Measurements from ENCODE around the gene C15orf39.
A peak's percentile ranks its signal among the peaks of the same experiment; 100 is the strongest.

Gene C15orf39

DNA sequence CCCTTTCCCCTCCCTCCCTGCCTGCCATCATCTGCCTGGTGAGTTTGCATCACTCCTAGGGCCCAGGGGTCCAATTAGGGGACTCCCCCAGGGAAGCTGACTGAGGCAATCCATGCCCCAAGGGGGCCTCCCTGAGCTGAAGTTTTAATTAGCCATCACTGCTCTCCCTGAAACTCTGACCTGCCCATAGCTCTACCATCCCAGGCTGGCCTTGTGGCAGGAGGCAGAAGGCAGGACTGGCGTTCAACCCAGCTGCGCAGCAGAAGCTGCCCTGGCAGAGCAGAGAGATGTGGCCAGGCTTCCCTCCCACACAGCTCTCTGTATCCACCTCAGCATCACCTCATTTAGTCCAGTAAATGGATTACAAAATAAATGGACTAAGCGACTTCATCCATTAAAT is 7.7 kb upstream of the C15orf39 start:
- no peak for DNase-seq
- in situ Hi-C loops (cut with MboI; ENCODE audit: low pct_unique_long_range_greater_than_20kb, low sequenced_read_pairs) = no loop called here

DNA sequence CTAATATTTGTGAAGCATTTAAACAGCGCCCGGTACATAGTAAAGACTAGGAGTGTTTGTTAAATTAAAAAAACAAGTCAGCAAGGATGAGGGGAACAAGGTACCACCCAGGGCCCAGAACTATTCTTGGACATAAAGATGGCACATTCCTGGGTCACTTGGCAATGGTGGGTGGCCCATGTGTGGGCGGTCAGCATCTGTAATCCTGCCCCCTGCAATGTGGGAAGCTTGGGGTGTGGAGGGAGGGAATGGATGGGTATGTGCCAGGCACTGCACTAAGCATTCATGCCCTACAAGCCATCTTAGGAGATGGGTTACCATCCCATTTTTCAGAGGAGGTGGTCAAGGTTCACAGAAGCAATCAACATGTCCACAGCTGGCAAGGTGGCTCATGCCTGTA is 7.3 kb upstream of the C15orf39 start:
- no peak for DNase-seq
- in situ Hi-C loops (cut with MboI; ENCODE audit: low pct_unique_long_range_greater_than_20kb, low sequenced_read_pairs) = no loop called here

DNA sequence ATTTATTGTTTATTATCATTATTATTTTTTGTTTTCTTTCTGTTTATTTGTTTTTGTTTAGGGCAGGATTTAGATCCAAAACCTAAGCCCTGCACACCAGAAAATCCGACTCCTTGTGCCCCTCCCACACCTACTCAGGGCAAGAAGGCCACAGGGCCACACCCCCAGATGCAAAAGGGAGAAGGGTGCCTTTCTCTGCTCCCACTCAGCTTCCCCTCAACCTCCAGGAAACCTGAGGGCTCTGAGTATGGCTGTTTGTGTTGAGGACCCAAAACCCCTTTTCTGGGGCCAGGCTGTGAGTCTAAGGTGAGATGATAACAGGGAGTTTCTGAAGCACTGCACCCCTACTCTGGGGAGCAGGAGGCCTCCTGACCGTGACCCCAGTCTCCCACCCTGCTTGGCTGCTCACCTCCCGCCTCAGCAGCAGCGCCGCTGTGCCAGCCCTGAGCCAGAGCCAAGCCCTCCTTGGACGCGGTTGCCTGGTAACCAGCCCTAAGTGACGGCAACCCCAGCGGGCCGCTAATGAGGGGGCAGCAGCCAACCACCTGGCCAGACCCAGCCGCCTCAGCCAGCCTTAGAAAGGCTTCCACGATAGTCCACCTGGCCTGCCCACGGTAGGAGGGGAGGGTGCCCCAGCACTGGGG is 6.4 kb upstream of the C15orf39 start:
- in situ Hi-C loops (cut with MboI; ENCODE audit: low pct_unique_long_range_greater_than_20kb, low sequenced_read_pairs) = no loop called here
- DNase-seq = no peak

DNA sequence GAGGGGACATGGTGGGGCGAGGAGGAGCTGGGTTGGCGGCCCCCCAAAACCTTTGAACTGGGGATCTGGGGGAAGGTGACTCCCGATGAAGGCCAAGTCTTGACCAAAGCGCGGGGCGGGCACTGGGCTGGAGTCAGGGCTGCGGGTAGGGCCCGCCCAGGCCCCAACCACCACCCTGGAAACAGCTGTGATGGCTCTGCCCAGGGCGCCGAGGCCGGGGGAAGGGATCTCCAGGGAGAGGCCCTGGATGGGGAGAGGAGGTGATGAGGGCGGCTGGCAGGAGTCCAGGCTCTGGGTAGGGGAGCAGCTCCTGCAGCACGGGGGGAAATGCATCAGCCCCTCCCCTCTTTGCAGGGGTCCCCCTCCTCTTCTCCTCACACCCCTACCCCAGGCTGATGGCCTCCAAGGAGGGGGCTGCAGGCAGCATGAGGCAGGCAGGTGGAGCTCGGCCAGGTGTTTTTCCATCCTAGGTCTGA is 5.9 kb upstream of the C15orf39 start:
- in situ Hi-C loops (cut with MboI; ENCODE audit: low pct_unique_long_range_greater_than_20kb, low sequenced_read_pairs) = no loop called here

DNA sequence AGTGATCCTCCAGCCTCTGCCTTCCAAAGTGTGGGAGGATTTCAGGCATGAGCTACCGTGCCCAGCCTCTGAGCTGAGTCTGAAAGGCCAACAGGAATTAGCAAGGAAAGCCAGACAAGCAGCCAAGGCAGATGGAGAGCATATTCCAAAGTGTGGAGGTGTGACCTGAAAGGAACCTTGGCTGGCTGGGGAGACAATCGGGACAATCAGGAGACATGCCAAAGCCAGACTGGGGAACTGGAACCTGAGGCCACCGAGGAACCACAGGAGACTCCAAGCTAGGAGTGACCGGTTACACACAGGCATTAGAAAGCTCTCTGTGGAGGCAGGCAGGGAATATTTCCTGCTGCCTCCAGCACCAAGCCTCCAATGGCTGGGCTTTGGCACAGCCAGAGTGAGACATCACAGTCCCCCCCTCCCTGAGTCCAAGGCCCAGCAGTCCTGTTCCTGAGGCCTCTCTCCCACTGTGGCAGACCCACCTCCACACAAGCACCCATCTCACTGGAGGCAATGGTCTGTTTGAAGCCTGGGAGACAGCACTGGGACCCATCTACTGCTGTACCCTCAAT is 4.5 kb upstream of the C15orf39 start:
- no peak for DNase-seq
- in situ Hi-C loops (cut with MboI; ENCODE audit: low pct_unique_long_range_greater_than_20kb, low sequenced_read_pairs) = no loop called here

More for the DNA sequence above, 5.9 kb upstream of the C15orf39 start:
- no peak for DNase-seq

DNA sequence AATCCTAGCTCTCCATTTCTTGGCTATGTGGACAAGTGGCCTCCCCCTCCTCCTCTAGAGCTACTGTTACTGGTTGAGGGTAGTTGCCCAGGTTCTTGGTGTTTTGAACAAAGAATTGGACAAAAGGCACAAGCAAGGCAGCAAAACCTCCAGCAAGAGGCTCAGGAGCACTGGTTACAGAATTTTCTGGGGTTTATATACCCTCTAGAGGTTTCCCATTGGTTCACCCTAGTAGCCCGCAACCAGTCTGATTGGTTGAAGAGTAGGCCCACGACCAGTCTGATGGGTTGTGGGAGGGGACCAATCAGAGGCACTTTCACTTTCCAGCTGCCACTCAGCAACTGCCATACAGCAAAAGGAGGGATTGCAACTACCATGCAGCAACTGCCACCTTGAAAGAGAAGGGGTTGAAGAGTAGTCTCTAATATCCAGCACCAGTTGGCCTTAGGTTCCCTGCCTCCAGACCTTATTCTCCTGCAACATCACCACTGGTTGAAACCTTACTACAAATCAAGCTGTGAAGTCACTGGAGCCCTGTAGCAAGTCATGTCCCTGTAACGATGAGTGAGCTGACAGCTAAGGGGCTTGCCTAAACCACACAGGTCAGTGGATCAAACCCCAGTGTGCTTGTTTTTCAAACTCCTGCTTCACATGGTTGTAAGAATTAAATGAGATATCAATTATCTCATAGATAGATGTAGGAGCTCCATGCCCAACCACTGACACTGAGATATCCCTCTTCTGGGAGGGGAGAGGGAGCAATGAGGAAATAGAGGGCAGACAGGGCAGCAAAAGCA is 2.9 kb upstream of the C15orf39 start:
- DNase-seq = peak; percentile 85
- in situ Hi-C loops (cut with MboI; ENCODE audit: low pct_unique_long_range_greater_than_20kb, low sequenced_read_pairs) = no loop called here

DNA sequence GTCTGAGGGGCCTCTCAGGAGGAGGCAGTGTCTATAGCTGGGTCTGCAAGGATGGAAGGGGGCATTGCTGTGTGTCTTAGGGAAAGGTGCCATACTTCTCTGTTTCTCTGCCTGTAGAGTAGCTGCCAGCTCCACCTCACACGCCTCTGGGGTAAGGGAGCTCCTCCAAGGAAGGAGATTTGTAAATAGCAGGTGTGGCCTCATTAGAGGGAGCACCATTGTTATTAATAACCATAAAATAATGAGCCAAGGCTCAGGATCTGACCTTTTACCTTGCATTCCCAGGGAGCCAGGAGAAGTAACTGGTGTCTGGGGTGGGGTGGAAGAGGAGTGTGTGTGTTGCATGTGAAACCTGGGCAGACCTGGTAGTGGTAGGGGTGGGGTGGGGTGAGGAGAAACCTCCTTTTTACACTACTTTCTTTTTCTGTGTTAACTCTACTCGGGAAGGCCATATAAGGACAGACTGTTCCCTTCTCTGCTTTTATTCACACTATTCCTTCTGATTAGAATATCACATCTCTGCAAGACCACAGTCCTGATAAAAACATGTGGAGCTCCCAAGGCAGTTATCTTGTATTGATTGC is 2.2 kb upstream of the C15orf39 start:
- in situ Hi-C loops (cut with MboI; ENCODE audit: low pct_unique_long_range_greater_than_20kb, low sequenced_read_pairs) = no loop called here

DNA sequence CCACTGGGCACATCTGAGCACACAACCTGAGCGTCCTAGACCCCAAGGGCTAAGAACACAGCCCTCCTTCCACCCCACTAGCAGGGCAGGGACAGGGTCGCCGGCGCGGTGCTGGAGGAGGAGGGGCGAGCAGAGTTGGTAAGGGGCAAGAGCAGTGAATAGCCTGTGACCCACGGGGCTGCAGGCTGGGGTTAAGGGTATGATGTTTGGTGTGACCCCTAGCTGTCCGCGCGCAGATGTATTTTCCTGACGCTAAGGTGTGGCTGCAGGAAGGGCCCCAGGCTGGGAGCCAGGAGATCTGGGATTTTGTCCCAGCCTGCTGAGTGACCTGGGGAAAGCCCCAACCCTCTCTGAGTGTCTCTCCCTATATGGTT is 1.3 kb upstream of the C15orf39 start:
- DNase-seq = no peak
- in situ Hi-C loops (cut with MboI; ENCODE audit: low pct_unique_long_range_greater_than_20kb, low sequenced_read_pairs) = no loop called here

More for the DNA sequence above, 2.2 kb upstream of the C15orf39 start:
- DNase-seq = no peak

DNA sequence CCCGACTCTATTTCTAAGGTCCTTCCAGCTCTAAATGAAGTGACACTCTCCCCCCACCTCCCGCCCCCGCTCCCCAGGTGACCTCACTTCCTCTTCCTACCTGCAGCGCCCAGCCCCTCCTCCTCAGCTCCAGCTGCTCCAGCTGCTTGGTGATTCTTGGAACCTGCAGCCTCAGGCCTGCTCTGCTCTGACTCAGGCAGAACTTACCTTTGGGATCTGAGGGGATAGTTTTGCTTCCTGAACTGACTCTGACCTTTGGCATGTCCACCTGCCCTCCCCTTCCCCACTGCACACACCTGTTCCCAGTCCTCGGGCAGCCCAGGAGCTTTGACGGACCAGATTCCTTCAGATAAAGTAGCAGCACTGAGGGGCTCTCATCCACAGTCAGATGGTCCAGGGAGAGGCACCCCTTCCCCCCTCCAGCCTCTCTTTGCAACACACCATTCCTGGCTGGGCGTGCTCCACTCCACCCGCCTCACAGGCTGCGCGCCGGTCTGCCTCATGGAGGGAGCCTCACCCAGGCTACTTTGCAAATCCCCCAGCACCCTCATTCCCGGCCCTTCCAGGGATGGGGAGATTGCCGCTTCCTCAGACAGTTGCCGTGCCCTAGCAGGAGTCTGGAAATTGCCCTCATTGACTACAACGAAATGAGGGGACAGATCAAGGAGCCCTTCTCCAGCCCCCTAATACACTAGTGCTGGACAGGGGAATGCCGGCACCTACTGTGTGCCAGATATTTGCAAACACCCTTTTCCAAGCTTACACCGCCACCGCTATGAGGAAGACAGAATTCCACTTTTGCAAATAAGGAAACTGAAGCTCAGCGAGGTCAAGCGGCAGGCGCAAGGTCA is 692 bp upstream of the C15orf39 start:
- in situ Hi-C loops (cut with MboI; ENCODE audit: low pct_unique_long_range_greater_than_20kb, low sequenced_read_pairs) = no loop called here
- DNase-seq = peak; percentile 87

DNA sequence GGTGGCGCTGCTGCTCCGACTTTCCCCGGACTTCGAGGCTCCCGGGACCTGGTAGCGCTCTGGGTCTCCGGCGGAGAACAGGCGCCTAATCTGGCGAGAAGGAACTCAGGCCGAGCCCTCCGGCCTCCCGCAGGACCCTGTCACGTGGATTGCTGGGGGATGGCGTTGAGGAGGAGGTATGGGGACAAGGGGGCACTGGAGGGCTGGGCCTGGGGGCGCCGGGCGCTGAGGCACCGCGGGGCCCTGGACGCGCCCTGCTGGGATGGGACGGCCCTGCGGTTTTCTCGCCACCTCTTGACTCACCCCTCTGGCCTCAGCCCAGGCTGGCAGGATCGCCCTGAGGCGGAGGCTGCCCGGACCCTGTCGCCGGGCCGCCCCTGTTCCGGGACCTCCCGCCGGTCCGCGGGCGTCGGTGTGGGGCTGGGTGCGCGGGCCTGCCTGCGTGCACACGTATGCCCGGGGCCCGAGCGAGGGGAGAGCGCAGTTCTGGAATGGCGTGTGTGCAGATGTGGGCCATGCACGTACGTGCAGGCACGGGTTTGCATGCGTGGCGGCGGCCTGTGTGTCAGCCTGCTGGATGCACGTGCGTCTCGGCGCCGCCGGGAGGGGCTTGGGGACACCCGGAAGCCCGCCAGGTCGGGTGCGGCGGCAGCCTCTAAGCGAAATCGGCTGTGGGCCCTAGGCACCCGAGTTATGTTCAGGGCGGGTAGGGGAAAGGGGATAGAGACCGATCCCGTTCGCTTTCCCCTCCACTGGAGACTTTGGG is 752 bp downstream of the C15orf39 start:
- DNase-seq = peak; percentile 80
- in situ Hi-C loops (cut with MboI; ENCODE audit: low pct_unique_long_range_greater_than_20kb, low sequenced_read_pairs) = no loop called here

DNA sequence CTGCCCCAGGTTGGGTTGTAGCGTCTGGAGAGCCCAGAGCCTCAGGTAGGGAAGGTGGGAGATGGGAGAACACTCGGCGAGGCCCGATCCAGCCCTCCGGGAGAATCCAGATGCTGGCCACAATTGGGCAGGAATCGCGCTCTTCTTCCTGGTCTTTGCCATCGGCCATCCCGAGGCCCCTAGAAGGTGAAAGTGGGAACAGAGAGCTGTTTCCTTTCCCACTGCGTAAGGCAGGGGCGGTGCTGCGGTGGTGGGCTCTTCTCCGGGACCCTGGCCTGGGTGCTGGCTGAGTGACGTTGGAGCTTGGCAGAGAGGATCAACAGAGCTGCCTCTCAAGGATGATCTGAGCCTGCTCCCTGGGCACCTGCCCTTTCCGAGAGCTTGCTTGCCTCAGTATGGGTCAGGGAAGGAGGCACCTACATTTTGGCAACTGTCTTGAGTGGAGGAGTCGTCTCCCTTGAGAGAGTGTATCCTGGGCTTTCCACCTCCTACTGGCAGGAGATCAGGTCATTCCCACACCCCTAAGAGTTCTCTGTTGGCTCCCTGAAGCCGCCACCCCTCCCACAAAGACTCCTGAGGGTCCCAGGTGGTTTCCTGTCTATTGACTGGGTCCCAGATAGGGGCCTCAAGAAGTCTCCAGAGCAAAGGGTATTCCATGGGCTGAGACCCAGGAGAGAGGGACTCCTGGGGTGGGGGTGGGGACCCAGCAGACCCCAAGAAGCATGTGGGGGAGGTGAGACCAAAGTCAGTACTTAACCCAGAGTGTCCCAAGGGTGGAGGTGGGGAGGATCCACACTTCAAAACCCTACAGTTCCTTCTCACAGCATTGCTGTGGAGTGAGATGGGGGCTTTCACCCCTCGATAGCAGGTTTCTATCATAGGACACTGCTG is 1.6 kb downstream of the C15orf39 start:
- peak; percentile 46 for DNase-seq
- in situ Hi-C loops (cut with MboI; ENCODE audit: low pct_unique_long_range_greater_than_20kb, low sequenced_read_pairs) = no loop called here

DNA sequence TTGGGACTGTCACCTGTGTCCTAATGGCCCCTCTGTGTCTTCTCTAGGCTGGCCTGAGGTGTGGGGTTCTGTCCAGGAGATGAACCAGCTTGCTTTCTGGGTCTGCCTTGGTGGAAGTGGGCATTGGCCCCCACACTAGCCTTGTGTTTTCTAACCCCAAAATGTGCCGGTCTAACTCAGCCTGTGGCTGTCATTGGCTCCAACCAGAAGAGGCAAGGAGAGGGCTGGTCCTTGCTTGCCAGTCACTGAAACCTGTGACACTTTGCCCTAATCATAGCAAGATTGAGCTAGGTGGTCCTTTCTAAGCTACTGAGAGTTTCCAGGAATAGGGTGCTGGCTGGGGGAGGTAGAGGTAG is 2.2 kb downstream of the C15orf39 start:
- in situ Hi-C loops (cut with MboI; ENCODE audit: low pct_unique_long_range_greater_than_20kb, low sequenced_read_pairs) = no loop called here
- DNase-seq = no peak

DNA sequence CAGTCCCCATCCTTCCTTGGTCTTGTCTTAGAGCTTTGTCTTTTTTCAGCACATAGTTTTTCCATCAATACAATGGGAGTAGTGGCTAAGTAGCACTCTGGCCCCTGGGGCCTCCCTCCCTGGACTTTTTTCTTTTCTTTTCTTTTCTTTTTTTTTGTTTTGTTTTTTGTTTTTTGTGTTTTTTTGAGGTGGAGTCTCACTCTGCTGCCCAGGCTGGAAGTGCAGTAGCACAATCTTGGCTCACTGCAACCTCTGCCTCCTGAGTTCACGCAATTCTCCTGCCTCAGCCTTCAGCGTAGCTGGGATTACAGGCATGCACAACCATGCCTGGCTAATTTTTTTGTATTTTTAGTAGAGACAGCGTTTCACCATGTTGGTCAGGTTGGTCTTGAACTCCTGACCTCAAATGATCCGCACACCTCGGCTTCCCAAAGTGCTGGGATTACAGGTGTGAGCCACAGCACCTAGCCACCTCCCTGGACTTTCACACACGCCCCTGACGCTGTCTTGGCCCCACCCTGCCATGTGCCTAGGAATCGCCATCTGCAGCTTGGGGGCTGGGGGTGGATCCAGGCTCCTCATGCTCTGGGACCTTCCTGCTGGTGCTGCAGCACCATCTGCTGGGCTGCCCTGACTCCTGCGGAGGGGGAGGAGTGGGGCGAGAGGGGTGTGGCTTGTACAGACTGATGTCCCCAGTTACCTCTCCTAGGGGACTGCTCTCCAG is 2.8 kb downstream of the C15orf39 start:
- peak; percentile 98 for DNase-seq
- in situ Hi-C loops (cut with MboI; ENCODE audit: low pct_unique_long_range_greater_than_20kb, low sequenced_read_pairs) = no loop called here

DNA sequence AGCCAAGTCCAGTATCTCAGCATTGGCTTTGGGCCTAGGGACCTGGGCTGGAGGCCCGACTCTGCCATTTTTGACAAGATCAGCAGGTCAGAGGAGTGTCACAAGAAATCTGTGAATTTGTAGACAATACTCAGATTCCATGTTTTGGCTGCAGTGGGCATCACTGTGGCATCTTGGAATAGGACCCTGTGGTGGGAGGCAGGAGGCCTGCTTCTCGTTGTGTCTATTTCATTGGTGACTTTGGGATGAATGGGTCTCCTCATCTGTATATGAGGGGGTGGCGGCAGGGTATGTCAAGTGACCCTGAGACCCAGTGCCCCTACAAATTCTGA is 3.3 kb downstream of the C15orf39 start:
- in situ Hi-C loops (cut with MboI; ENCODE audit: low pct_unique_long_range_greater_than_20kb, low sequenced_read_pairs) = no loop called here
- no peak for DNase-seq

DNA sequence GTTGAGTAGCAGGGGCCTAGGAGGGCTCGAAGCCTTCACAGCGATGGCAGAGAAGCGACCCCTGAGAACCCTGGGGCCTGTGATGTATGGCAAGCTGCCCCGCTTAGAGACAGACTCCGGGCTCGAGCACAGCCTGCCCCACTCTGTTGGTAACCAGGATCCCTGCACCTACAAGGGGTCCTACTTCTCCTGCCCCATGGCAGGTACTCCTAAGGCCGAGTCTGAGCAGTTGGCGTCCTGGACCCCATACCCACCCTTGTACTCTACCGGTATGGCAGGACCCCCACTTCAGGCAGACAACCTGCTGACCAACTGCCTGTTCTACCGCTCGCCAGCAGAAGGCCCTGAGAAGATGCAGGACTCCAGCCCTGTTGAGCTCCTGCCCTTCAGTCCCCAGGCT is 4.3 kb downstream of the C15orf39 start:
- in situ Hi-C loops (cut with MboI; ENCODE audit: low pct_unique_long_range_greater_than_20kb, low sequenced_read_pairs) = no loop called here
- no peak for DNase-seq

DNA sequence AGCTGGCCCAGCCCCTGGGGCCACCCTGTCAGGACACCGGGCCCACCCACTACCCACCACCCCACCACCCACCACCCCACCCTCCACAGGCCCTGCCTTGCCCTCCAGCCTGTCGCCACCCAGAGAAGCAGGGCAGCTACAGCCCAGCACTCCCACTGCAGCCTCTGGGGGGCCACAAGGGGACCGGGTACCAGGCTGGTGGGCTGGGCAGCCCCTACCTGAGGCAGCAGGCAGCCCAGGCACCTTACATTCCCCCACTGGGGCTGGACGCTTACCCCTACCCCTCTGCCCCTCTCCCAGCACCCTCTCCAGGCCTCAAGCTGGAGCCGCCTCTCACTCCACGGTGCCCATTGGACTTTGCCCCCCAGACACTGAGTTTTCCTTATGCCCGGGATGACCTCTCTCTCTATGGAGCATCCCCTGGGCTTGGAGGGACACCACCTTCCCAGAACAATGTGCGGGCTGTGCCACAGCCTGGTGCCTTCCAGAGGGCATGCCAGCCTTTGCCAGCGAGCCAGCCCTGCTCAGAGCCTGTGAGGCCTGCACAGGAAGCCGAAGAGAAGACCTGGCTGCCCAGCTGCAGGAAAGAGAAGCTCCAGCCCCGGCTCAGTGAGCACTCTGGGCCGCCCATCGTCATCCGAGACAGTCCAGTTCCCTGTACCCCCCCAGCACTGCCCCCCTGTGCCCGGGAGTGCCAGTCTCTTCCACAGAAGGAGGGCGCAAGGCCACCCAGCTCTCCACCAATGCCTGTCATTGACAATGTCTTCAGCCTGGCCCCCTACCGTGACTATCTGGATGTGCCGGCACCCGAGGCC is 5.3 kb downstream of the C15orf39 start:
- in situ Hi-C loops (cut with MboI; ENCODE audit: low pct_unique_long_range_greater_than_20kb, low sequenced_read_pairs) = no loop called here
- DNase-seq = no peak

All from KBM-7 (cell line).